GM20431 (cell line): ENCODE measurements around the gene PSMB11.
"Not testable (repeated sequence)": the region's sequence is repeated elsewhere in the genome, so short reads cannot be mapped to it uniquely, and the experiment has no call there.

ENCODE experiments used
- in situ Hi-C: fragments of 300-500 bp; cut with MseI, MboI; formaldehyde crosslinking; loops from one replicate; pipeline ENCODE4 v1.15.0; 2020; ENCODE audit warnings: low sequenced_read_pairs; ENCODE audit not compliant: unreplicated experiment

PSMB11 gene, protein sequence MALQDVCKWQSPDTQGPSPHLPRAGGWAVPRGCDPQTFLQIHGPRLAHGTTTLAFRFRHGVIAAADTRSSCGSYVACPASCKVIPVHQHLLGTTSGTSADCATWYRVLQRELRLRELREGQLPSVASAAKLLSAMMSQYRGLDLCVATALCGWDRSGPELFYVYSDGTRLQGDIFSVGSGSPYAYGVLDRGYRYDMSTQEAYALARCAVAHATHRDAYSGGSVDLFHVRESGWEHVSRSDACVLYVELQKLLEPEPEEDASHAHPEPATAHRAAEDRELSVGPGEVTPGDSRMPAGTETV

DNA sequence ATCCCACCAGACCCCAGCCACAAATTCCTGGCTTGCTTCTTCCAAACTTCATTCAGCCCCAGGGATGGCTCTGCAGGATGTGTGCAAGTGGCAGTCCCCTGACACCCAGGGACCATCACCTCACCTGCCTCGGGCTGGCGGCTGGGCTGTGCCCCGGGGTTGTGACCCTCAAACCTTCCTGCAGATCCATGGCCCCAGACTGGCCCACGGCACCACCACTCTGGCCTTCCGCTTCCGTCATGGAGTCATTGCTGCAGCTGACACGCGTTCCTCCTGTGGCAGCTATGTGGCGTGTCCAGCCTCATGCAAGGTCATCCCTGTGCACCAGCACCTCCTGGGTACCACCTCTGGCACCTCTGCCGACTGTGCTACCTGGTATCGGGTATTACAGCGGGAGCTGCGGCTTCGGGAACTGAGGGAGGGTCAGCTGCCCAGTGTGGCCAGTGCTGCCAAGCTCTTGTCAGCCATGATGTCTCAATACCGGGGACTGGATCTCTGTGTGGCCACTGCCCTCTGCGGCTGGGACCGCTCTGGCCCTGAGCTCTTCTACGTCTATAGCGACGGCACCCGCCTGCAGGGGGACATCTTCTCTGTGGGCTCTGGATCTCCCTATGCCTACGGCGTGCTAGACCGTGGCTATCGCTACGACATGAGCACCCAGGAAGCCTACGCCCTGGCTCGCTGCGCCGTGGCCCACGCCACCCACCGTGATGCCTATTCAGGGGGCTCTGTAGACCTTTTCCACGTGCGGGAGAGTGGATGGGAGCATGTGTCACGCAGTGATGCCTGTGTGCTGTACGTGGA lies at the start of gene PSMB11:
PSMB11 (plus strand) TSS at position 51 of the 804 bp plus-strand sequence; CDS start at position 65, 14 bp downstream.
- in situ Hi-C loops = no loop called here

DNA sequence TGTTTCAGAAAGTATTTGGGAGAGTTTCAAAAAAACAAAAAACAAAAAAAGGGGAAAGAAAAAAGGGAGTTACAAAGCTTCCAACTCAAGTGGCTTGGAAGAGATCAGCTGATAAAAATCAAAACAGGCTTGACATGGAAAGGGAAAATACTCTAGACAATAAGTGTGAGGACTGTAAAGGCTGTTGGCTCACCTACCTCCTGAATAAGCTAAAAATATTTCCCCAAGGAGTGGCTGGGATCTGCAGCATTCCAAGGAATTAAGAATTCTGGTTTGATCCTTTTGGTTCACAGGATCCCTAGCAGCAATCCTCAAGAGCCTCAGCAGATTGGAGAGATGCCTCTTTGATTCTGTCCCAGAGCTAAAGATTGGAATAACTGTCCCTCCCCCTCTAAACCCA lies 48.5 kb upstream of the PSMB11 start:
- in situ Hi-C loops = loop anchor here (10.0 kb wide), 1 partner anchor 61 kb away; the partner anchor contains the start of gene CDH24

DNA sequence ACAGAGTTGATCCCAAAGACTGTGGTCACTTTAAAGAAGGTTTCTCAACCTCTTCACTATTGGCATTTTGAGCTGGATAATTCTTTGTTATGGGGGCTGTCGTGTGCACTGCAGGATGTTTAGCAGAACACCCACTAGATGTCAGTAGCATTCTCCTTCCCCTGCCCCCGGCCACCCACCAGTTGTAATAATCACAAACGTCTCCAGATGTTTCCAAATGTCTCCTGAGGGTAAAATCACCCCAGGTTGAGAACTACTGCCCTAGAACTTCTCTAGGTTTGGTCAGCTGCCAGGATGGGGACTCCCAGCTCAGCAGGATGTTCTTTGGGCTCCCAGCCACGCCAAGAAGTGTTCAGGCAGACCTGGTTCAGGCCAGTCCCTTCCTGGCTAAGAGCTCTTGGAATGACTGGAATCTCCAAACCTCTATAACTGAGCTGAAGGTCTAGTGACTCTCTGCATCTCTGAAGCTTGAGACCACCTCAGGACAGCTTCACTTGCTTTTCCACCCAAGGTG lies 47.2 kb upstream of the PSMB11 start:
- in situ Hi-C loops = loop anchor here (10.0 kb wide), 1 partner anchor 60 kb away; the partner anchor contains the start of gene CDH24

DNA sequence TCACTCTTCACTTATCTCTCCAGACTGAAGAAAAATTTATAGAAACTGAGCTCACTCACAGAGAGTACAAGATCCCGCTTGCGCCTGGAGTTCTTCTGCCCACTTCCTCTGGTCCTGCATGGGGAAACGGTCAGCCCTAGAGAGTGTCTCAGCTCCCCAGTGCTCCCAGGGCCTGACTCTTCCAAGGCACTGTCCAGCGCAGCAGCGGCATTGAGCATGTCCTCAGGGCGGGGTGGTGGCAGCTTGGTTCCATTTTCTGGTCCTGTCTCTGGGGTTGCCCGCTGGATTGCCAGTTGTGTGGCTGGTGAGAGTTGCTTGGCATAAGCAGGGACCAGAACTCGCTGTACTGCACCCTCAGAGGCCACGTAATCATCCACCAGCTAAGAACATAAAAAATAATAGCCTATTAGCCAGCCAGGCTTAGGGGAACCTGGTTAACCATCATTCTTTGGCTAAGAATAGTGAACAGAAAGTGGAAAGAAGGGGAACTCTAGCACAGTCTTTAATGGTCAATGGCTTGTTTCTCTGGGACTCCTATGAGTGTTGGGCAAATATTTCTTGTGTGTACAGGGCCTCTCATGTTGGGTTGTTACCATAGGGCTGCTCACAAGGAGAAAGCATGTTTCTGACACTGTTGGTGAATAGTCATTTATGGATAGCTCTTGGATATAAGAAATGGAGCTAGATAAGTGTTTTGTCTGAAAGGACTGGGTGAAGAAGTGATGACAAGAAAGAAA lies 46.0 kb upstream of the PSMB11 start:
- in situ Hi-C loops = loop anchor here (10.0 kb wide), 1 partner anchor 59 kb away; the partner anchor contains the start of gene CDH24

DNA sequence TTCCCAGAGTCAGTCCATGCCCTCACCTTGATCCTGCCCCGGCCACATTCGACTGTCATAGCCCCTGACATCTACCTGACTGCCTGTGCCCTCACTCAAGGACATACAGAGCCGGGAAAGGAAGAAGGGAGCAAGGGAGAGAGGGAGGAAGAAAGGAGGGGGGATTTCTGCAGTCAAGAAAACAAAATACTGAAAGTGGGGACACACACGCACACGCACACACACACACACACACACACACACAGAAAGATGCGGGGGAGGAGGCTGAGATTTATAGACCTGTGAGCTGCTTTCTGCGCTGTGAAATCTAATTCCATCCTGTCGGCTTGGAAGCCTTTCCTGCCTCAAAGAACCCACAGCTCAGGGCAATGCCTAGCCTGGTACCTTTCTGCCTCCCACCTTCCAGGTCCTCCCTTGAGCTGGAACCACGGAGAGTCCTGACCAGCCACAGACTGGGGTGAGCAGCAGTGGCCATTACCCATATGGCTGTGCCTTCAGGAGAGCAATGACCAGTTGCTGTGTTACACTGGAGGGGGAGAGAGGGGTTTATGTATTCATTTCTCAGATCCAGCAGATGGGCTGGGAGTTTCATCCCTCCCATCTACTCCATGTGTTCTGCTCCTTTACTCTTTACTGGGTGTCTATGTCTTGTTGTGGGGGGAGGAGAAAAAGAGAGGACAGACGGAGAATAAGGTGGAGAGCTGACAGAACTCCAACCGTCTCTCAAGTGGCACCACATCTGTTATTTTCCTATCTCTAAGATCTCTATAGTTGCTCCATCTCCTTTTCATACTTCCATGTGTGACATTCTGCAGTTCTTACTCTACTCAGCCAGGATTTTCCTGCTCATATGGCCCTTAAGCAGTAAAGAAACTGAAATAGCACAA lies 45.0 kb upstream of the PSMB11 start:
- in situ Hi-C loops = loop anchor here (10.0 kb wide), 1 partner anchor 58 kb away; the partner anchor contains the start of gene CDH24

DNA sequence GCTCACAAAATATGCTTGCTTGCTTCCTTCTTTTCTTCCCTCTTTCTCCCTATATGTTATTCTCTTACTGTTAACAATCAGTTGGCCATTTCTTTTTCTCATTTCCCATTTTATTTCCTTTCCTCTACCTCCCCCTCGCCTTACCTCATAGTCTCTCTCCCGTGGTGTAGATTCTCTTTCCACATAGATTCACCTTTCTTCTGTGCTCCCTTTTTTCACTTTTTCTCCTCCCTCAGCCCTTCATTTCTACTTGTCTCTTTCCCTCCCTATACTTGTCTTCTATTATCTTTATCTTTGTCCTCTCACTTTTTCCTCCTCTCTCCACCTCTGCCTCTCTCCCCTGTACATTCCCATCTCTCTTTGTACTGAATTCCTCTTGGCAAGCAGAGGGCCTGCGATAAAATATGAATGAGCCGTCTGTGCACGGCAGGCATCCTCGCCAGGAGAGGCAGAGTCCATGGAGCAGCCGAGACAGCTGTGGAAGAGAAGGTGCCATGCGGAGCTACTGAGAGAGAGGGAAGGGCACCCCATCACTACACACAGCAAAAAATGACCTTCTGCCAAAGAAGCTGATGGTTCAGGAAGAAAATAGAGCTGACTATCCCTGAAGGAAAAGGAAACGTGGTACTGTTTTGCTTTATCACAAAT lies 44.2 kb upstream of the PSMB11 start:
- in situ Hi-C loops = loop anchor here (10.0 kb wide), 1 partner anchor 57 kb away; the partner anchor contains the start of gene CDH24

DNA sequence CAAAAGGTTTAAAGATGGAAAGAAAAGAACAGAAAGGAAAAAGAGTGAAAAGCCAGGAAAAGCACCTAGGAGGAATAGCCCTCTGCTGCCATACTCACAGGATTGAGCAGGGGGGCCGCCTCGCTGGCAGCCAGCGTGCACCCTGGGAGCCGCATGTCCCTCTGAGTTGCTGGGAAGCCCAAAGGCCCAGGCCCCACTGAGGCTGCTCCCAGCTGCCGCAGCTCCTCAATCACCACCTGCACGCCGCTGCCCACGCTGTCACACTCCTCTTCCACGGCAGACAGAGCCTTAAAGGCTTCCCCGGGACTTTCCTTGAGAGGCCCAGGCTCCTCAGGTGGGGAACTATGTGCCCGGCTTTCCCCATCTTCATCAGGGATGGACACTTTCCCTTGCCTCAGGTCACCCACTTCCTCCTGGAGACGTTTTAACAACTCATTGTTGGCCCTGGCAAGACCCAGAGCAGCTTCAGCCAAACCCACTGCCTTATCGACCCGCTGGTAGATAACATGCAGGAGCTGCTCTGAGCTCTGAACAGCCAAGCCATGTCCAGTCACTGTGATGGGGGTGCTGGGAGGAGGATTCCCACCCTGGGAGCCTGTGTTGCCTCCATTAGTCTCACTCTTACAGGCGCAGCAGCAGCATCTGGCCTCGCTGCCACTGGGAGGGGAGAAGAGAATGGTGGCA lies 43.5 kb upstream of the PSMB11 start:
- in situ Hi-C loops = loop anchor here (10.0 kb wide), 1 partner anchor 56 kb away; the partner anchor contains the start of gene CDH24

DNA sequence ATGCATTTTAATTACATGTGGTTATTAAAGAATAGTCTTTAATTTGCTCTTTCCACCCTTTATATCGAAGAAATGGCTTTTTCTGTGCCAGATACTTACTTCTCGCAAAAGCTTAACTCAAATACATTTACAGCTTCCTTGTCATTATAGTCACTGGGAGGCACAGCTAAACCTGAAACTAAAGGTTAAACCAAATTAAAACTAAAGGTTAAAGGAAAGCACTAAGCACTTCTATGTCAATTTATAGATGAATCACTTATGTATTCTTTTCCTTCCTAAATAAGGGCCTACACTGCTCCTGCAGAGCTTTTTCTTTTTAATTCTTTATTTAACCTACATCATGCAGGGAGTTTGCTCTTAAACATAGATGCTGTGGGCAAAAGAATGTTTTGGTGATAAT lies 41.2 kb upstream of the PSMB11 start:
- in situ Hi-C loops = no loop called here

DNA sequence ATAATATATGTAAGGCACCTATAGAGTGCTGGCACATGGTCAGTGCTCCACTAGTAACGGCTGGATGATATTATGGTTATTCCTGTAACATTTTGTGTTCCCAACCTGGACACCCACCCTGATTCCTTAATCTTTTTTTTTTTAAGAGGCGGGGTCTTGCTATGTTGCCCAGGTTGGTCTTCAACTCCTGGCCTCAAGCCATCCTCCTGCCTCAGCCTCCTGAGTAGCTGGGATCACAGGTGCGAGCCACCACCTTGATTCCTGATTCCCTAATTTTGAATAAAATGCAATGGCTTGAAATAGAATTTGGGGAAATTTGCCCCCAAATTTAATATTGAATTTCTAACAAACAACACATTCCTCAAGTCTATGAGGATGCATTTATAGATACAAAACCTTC lies 39.4 kb upstream of the PSMB11 start:
- in situ Hi-C loops = no loop called here

DNA sequence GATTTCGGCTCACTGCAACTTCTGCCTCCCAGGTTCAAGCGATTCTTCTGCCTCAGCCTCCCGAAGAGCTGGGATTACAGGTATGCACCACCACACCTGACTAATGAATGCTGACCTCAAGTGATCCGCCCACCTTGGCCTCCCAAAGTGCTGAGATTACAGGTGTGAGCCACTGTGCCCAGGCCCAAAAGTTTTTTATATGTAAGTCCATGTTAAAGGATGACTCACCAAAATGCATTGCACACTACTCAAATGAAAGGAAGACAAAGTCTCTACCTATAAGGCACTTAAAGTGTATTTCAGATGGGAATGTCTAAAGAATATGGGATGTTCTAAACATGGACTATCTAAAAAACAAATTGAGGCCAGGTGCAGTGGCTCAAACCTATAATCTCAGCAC lies 37.7 kb upstream of the PSMB11 start:
- in situ Hi-C loops = not testable (repeated sequence)

DNA sequence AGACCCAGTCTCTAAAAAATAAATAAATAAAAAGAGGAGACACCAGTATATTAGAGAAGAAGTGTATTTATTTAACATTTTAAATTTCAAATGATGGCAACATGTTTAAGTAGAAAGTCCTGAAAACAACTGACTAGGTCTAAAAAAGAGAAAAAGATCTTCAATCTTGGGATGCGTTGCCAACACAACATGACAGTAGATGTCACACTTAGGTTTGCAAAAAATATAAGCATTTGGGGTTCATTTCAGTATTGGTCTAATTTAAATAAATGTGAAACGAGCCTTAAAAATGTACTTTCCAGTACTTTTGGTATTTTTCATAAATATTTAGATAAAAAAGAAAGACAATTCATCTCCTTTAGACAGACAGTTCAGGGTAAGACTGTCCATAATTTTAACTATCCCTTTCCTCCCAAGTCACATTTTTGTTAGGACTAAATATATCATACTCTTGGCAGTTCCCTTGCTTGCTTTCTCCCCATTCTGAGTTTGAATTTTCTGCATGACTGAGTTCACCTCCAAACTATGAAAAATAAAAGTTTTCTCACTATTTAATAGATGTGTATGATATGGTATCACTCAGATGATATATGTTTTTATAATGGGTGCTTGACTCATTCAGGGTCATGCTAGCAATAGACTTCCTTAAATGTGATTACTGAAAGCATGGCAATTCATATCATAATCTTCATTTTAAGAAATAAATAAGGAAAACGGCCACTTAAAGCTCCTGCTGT lies 36.4 kb upstream of the PSMB11 start:
- in situ Hi-C loops = no loop called here

DNA sequence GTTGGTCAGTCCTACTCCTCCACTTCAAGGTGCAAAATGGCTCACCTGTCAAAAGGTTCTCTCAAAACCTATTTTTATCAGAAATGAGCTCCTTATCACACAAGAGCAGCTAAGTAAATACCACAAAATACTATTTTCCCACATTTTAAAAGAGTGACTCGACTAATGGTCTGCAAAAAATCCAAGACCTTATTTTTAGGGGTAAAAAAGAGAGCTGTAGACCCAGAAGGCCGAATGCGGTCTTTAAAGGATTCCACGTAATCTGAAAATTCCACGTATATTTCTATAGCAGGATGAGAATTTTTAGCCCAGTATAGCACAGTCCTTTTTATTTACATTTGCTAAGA lies 35.9 kb upstream of the PSMB11 start:
- in situ Hi-C loops = no loop called here

DNA sequence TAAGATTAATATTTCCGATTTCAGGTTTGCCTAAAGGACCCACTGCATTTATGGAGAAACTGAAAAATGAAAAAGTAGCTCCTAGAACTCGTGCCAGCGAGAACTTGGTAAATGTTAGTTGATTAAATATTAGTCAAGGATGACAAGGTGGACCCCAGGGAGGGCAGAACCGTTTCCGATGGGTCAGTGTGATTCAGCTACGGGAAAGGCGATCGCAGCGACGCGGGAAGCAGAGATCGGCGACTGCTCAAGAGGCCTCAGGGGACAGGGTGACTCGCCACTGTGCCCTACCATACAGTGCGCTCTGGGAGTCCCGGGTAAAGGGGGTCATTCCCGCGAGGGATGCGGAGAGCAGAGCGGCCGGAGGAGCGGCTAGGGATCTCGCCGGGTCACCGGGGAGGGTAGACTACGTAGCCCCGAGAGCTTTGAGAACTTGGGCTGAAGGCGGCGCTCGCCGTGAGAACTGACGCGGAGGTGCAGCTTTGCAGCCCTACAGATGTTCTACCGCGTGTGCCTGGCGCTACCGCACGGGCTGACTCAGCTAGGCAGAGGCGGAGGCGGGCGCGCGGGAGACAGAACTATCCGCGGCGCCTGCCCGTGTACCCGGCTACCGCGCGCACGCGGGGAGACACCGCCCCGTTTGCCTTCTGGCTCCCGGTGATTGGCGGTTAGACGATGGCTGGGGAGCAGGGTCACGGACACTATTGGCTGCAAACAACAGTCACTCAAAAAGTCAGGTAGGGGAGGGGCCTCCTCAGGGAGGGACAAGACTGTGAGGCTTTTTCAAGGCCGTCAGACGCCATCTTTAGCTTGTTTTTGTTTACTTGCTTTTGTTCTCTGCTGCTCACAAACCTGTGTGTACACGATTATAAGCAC lies 35.2 kb upstream of the PSMB11 start:
- in situ Hi-C loops = no loop called here

DNA sequence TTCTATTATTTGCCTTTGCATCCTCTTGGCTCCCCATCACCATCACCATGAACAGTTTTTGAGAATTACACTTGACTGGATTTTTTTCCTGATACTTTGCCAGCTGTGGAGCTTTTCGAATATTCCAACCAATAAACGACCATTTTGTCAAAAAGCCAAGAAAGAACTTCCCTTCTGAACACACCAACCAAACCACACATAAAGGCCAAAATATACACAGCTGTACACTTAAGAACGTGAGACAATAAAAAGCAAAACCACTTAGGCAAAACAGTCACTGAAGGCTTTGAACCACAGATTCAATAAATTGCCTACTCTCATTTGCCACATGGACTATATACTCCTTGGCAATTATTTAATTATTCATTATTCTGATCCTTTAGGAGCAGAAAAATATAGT lies 33.2 kb upstream of the PSMB11 start:
- in situ Hi-C loops = no loop called here

DNA sequence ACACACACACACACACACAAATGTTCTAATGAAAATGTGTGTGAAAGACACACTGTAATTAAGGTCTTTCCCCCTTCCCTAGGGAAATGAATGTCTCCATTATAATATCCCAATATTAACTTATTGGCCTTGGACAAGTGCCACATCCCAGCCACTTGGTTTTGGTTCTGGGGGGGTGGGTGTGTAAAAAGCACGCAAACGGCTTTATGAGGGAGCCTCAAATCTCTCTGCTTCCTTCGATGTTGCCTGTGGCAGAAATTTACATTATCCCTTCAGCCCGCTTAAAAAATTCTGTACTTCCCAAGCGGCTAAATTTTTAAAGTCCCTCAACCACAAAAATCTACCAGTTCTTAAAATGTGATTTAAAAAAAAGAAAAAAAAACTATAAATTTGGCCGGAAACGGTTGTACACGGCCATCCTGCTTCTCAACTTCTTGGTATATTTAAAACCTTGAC lies 32.5 kb upstream of the PSMB11 start:
- in situ Hi-C loops = no loop called here

DNA sequence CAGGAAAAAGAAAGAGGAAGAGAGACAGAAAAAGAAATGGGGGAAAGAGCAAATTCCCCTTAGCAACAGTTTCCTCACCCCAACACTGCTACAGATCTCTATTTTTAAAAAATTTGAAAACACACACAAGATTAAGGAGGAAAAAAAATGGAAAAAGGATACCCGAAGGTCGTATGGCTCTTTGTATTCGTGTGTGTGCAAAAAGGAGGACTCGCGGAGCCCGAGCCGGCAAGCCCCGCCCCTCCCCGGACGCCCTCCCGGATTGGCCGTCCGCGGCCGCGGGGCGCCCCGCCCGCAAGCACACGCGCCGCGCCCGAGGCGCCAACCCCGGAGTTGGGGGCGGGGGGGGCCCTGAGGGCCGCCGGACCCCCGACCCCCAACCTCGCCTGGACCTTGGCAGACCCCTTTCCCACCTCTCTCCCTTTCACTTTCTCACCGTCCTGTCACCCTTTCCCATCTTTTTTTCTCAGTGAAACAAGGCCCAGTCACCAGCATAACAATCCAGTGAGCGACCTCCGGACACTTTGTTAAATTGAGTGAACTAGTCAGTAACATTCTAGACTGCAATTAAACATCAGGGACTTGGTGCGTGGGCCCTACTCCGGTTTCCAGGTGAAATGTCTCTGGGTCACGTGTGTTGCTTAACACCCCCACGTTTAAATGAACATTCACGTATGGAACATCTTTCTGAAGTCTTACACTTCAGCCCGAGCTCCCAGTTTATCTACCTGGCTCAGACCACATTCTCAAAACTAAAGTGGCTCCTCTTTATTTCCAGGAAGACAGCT lies 31.9 kb upstream of the PSMB11 start, which contains the start of gene C14orf93:
C14orf93 (minus strand) TSS at position 205 of the 788 bp plus-strand sequence. CDS start 11,120 bp downstream, outside the sequence.
- in situ Hi-C loops = no loop called here
